RPMI7951 (cell line): ENCODE measurements around the gene COX6A2. TPM values are rescaled to one million over a fixed set of nuclear protein-coding genes. Genes with fewer than 3 reads are reported as not detected.
"Not testable (repeated sequence)": the region's sequence is repeated elsewhere in the genome, so short reads cannot be mapped to it uniquely, and the experiment has no call there.

Source experiments
- DNase-seq: peaks from one replicate; pipeline ENCODE4 v3.0.0-alpha.2; 2012; ENCODE audit warnings: low read depth
- total RNA-seq: library from RNA; depleted of rRNA; stranded (reverse); fragments of >200 nt; shearing (Covaris generic); gene quantifications from 2 replicates; pipeline ENCODE4 v1.2.3, GENCODE V29; 2014

The COX6A2 gene
- total RNA-seq, 1 experiment from 2014 or later, result not detected

DNA sequence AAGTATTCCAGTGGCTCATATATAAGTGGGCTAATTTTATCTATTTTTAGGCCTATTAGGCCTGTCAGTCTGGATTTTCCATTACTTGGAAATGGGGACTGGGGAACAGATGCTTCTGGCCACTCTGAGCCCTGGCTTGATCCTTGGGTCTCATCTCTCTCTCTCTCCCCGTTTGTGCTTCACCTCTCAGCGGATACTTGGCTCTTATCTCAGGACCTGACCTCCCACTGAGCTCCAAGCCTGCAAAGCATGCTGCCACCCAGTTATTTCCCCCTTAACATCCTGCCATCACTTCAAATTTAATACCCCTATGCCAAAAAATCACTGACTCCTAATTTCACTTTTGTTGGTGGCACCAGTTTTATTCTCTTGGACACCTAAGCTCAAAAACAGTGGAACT is 10.3 kb upstream of the COX6A2 start:
- DNase-seq, result no peak

DNA sequence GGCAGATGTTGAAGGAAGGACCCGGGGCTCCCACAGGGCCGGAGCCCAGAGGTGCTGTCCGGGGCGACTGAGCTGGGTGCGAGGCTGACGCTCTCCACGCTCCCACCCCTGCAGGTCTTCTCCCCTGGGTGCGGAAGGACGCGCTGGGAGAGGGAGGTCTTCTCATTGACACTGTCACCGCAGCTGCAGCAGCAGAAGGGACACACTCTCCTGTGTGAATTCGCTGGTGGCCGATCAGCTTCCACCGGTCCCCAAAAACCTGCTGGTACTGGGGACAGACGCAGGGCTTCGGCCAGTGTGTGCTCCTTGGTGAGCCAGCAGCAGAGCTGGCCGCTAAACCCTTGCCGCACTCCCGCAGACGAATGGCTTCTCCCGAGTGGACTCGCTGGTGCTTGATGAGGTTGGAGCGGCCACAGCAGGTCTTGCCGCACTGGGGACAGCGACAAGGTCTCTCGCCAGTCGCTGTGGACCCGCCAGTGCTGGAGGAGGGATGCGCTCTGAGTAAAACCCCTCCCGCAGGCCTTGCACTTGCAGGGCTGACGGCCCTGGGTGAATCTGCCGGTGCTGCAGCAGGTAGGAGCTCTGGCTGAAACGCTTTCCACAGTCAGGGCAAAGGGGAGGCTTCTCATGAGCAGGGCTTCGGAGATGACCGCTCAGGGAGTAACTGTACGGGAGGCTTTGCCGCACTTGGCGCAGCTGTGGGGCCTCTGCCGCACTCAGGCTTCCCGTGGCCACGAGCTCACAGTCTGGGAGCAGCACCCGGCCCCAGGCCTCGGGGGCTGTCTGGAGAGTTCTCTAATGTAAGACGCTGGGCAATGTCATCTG is 8.3 kb upstream of the COX6A2 start:
- no peak for DNase-seq

DNA sequence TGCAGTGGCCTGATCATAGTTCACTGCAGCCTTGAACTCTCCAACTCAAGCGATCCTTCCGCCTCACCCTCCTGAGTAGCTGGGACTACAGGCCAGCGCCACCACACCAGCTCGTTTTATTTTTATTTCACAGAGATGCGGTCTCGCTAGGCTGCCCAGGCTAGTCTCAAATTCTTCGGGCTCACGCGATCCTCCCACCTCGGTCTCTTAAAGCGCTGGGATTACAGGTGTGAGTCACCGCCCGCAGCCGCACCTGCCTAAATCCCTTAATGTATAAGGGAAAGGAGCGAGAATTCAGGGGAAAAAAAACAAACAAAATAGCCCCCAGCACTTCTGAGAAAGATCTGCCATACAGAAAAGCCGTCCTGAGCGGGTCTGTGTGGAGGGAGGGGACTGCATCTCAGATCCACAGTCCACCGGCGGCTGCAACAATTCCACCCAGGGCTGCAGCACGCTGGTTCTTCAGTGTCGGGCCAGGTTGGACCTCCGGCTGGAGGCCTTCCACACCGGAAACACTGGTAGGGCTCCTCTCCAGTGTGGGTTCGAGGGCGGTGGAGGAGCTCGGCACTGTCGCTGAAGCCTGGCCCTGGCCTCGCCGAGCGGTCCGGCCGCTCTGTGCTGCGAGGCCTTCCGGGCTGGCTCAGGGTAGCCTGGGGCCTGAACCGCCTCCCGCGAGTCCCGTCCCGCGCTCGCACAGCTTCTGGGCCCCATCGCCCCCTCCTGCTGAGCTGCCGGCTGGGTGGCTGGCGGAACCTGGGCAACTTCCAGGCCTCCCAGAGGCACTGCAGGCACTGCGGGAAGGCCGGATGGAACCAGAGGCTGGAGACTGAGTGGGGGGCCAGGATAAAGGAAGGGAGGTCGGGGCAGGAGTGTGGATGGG is 7.4 kb upstream of the COX6A2 start:
- no peak for DNase-seq

DNA sequence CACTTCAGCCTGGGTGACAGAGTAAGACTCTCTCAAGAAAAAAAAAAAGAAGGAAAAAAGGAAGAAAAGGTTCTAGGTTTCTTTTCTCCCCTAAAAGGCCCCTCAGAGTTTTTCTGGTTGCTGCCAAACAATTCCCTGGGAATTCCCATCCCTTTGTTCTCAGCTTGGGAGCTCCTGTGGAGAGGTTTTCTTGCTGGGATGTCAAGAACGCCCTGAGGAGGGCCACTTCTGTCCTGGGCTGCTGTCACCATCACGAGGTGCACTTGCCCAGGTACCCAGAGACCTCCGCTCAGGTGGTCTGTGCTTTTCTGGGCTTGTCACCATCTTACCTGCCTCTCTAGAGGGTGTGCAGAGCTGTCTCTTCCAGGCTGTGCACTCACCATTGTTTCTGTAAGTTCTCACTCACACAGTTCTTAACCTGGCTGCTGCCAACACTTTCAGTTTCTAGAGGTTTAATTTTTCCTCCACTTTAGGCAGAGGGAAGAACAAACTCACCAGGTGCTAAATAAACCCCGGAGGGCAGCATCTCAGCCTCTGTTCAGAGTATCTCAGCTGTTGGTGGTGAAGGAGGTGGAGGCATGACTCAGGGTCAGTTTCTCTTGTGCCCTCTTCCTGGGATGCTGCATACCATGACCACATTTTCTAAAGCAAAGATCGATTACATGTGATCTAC is 2.4 kb upstream of the COX6A2 start:
- no peak for DNase-seq

DNA sequence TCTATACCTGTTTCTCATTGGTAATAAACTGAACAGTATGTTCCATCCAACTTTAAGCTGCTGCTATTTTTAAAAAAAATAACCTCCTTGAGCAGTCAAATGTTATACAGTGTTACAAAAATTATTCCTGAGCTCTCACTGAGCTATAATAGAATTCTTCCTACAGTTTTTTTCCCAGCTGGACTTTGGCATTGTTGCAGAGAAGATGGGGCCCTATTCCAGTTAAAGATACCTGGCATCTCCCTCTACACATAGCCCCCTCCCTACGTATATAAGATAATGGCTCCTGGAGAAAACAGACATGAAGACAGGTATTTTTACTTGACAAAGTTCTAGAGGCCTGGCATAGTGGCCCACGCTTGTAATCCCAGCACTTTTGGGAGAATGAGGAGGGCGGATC is 1.6 kb upstream of the COX6A2 start:
- DNase-seq, result no peak

DNA sequence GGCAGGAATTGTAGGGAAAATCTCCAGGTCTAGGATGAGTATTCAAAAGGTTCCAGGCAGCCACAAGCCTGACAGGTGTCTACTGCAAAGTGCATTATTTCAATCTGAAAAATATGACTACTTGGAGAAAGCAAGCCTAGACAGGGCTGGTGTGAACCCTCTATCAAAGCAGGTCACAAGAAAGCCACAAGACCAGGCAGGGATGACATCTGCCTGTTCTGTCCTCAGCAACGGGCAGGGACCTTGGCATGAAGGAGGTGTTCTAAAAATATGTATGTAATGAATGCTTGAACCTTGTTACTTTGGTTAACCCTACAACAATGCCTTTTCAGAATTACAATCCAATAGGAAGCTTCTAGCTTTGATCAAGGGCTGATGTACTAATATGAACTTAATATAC is 1.2 kb upstream of the COX6A2 start:
- DNase-seq, result no peak

DNA sequence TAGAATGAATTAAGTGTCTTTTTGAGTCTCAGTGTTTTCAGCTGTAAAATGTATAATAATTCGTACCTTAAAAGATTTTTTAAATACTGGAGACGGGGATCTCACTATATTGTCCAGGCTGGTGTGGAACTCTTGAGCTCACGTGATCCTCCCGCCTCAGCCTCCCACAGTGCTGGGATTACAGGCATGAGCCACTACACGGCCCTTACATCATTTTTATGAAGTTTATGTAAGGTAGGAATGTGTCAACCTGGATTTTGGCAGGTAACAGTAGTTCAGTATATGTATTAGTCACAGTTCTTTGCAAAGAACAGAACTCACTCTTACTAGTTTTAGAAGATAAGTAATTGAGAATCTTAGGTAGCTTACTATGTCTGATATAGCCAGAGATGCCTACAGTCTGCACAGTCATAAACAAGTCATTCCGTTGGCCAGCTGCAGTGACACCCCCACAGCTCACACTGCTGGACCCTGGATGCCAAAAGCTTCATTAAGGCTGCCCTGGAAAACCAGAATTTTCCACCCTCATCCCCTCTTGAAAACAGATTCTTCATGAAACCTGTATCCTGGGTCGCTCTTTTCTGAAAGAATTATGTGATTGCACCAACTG is 583 bp upstream of the COX6A2 start:
- no peak for DNase-seq

DNA sequence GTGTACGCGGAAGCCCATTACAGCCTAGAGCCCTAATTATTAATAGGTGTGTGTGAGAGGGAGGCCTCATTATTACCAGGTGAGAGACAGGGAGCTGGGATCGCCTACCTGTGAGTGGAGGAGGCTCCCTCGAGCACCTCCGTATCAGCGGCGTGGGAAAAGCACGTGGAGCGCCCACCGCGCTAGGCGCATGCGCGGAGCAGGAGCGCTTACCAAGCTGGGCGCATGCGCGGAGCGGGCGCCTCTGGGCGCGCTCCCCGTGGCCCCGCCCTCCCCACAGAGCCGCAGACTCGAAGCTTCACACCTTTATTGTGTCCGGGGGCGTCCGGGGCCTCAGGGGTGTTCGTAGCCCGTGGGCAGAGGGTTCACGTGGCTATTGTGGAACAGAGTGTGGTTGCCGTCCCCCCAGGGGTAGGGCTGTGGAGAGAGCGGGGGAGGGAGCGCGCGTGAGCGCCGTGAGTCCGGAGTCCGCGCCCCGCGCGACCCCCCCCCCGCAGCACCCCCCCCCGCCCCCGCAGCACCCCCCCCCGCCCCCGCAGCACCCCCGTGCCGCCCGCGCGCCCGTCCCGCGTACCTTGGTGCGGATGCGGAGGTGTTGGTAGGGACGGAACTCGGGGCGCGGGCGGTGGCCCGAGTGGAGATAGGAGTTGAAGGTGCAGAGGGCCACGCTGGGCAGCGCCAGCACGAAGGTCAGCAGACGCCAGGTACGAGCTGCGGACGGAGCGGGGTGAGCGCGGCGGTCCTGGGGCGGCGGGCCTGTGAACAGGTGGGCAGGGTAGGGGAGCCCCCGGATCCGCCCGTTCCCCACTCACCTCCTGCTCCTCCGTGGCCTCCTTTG is 500 bp downstream of the COX6A2 start:
- DNase-seq, result peak; percentile 18

DNA sequence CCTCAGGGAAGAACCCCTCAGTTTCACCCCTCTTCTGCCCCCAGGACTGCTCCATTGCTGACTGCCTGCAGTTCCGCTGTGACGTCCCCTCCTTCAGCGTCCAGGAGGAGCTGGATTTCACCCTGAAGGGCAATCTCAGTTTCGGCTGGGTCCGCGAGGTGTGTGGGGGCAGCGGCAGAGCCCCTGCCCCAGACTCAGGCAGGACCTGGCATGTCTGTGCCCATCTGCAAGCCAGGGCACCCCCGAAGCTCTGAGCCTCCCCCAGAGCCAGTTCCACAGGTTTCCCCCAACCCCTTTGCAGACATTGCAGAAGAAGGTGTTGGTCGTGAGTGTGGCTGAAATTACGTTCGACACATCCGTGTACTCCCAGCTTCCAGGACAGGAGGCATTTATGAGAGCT is 4.4 kb downstream of the COX6A2 start:
- no peak for DNase-seq

DNA sequence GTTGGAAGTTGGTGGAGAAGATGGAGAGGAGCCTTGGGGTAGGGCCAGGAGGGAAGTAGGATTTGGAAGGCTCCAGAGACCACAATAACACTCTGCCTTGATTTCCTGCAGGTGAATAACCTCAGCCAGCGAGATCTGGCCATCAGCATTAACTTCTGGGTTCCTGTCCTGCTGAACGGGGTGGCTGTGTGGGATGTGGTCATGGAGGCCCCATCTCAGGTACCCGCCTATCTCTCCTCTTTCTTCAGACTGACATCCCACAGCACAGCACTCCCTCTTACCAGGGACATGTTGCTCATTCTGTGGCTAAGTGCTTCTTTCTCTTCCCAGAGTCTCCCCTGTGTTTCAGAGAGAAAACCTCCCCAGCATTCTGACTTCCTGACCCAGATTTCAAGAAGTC is 4.9 kb downstream of the COX6A2 start:
- no peak for DNase-seq

DNA sequence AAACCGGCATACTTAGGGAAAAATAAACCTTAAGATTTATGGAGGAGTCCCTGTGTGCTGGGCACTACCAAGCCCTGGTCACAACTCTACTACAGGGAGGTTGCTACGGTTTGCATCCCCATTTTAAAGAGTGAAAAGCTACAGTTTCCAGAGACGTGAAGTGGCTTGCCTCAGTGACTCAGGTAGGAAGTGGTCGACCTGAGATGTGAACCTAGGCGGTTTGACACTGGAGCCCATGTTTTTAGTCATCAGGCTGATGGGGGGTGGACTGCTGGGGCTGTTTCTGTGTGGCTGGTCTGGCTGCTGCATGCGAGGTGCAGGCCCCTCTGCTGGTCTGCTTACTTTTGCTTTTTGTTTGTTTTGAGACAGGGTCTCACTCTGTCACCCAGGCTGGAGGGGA is 6.6 kb downstream of the COX6A2 start:
- DNase-seq, result no peak

DNA sequence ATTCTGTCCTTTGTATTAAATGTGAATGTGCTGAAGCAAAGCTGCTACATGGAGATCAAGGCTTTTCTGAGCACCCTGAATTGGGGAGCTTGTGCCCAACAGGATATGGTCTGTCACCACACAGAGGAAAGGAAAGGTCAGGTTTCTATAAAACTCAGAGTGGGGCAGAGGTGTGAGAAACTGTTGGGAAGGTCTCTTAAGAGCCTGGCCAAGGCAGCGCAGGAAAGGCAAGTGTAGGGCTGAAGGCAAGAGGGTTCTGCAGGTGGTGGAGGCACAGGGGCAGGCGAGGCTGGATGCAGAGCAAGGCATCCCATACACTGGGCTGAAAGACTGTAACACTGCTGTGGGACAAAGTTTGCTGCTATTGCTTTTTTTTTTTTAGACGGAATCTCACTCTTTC is 8.1 kb downstream of the COX6A2 start:
- DNase-seq, result no peak

DNA sequence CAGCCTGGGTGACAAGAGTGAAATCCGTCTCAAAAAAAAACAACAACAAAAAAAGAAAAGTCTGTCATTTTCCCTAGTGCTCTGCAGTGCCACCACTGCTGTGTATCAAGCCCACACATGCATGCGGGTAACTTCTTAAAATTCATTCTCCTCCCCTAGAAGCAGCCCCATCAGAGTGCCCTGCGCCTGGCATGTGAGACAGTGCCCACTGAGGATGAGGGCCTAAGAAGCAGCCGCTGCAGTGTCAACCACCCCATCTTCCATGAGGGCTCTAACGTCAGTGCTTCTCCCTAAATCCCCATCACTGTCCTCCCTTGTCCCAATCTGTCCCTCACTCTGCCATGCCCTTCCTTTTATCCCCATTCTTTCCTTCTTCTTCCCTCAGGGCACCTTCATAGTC is 10.2 kb downstream of the COX6A2 start:
- DNase-seq, result no peak

DNA sequence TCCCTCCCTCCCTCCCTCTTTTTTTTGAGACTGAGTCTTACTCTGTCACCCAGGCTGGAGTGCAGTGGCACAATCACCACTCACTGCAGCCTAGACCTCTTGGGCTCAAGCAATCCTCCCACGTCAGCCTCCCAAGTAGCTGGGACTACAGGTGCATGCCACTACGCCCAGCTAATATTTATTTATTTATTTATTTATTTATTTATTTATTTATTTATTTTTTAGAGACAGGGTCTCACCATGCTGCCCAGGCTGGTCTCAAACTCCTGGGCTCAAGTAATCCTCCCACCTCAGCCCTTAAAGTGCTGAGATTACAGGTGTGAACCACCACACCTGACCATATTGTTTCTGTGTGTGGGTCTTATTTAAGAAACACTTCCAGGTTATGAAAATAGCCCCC is 11.1 kb downstream of the COX6A2 start:
- DNase-seq, result not testable (repeated sequence)

DNA sequence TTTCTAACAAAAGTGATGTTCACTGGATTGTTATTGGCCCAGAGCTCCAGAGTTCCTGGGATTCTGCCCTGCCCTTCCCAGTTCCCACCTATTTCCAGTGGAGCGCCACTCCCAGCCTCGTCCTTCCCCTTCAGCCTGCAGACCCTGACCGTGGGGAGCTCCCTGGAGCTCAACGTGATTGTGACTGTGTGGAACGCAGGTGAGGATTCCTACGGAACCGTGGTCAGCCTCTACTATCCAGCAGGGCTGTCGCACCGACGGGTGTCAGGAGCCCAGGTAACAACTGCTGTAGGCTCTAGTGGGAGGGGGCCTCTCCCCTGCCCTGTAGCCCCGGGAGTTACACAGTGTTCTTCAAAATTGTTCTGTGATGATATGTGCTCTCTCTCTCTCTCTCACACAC is 11.8 kb downstream of the COX6A2 start:
- no peak for DNase-seq

DNA sequence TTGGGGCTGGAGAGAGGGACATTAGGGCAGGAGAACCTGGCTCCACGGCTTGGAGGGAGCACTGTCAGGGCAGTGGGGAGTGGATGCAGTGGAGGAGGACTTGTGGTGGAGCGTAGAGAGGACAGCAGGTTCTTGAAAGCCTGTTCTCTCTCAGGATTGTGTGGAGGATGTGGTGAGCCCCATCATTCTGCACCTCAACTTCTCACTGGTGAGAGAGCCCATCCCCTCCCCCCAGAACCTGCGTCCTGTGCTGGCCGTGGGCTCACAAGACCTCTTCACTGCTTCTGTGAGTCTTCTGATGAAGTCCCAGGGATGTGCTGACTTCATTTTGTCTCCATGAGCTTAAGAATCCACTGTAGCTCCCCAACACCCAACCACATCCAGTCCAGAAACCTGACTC is 13.5 kb downstream of the COX6A2 start:
- DNase-seq, result no peak

DNA sequence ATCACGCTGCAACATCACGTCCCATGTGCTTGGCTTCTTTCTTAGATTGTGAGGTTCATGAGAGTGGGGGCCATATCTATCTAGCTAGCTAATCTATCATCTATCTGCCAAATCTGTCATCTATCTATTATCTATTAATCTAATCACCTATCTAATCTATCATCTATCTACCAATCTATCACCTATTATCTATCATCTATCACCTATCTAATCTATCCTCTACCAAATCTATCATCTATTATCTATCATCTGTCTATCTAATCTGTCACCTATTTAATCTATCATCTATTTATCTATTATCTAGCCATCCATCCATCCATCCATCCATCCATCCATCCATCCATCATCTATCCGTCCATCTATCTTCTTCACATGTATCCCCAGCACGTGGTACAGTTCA is 14.2 kb downstream of the COX6A2 start:
- DNase-seq, result no peak

DNA sequence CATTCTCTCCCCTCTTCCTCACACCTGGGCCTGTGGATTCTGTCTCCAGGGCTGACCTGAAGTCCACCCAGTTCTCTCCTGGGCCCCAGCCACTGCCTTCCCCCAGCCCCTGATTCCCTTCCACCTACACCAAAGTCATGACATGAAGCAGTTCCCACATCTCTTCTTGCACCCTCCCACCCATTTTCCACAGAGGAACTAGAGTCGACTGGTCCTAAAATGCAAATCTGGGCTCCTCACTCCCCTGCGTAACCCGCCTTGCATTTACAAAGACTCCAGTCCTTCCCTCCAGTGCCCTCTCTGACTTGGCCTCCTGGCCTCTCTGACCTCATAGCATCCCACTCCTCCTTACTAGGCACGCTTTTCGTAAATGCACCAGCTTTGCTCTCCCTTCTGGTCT is 14.8 kb downstream of the COX6A2 start:
- no peak for DNase-seq

DNA sequence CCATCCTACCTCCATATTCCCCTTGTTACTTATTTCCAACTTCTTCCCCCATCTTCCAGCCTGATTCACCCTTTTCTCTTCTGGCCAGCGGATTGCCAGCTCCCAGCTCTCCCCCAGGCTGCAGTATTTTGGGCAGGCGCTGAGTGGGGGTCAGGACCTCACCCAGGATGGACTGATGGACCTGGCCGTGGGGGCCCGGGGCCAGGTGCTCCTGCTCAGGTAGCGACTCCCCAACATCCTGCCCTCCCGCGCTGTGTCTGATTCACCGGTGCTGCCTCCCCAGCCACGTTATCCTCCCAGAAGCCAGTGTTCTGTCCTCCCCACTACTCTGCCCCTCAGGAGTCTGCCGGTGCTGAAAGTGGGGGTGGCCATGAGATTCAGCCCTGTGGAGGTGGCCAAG is 15.4 kb downstream of the COX6A2 start:
- DNase-seq, result no peak

DNA sequence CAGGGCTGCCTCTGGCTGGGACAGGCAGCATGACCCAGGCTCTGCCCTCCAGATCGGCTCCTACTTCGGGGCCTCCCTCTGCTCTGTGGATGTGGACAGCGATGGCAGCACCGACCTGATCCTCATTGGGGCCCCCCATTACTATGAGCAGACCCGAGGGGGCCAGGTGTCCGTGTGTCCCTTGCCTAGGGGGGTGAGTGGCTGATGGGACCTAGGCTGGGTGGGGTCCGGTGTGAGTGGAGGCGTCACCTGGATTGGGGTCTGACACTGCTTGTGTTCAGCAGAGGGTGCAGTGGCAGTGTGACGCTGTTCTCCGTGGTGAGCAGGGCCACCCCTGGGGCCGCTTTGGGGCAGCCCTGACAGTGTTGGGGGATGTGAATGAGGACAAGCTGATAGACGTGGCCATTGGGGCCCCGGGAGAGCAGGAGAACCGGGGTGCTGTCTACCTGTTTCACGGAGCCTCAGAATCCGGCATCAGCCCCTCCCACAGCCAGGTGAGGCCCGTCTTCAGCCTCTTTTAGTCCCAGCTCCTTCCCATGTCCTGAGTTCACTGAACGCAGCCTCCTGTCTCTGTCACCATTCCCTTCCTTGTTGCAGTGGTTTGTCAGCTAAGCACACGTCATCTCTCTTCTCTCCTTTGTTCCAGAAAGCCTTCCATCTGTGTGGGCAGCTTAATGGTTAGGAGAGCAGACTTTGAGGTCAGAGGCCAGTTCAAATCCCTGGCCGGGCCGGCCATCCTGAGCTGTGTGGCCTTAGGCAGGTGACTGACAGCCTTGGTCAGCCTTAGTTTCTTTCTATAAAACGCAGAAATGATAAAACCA is 16.9 kb downstream of the COX6A2 start:
- no peak for DNase-seq
